Breast epithelium (tissue), 4 donors: ENCODE measurements around the gene ADAMTS13. TPM values are rescaled to one million over a fixed set of nuclear protein-coding genes. Genes with fewer than 3 reads are reported as not detected.

Source experiments
- DNase-seq, 2 donors: peaks; one replicate each; pipeline ENCODE4 v3.0.0-alpha.2; 2019; ENCODE audit warnings: low spot score in 2 of 2
- H3K27ac ChIP-seq, 2 donors: fragments of 200-600 bp; sonication (generic) in 1 of 2; one replicate each; pipeline ENCODE4 v1.5.1; 2016 to 2019; ENCODE audit warnings: mild to moderate bottlenecking in 1 of 2
- H3K27me3 ChIP-seq, 2 donors: fragments of 200-600 bp; sonication (generic) in 1 of 2; one replicate each; pipeline versions ENCODE4 v1.5.1 to v1.6.0; 2017 to 2019; ENCODE audit warnings: control low read depth in 1 of 2, mild to moderate bottlenecking in 1 of 2
- H3K36me3 ChIP-seq: fragments of 200-600 bp; one replicate; pipeline ENCODE4 v1.5.1; 2019
- H3K4me1 ChIP-seq, 2 donors: fragments of 200-600 bp; sonication (generic); one replicate each; pipeline ENCODE4 v1.5.1; 2016 to 2019; ENCODE audit warnings: control low read depth in 1 of 2
- H3K4me3 ChIP-seq, 3 donors: fragments of 200-600 bp; sonication (generic); 1 replicate in 2 of 3; 2 replicates in 1 of 3; pipeline ENCODE4 v1.5.1; 2016 to 2019; ENCODE audit warnings: mild to moderate bottlenecking in 3 of 3, moderate library complexity in 2 of 3
- H3K9me3 ChIP-seq, 2 donors: fragments of 200-600 bp; sonication (generic) in 1 of 2; one replicate each; pipeline ENCODE4 v1.5.1; 2016 to 2019; ENCODE audit warnings: control low read depth in 1 of 2
- CTCF ChIP-seq, 3 donors: fragments of 450-650 bp; IDR thresholded peaks; one replicate each; pipeline ENCODE4 v1.5.1; 2016 to 2017; ENCODE audit warnings: antibody characterized with exemption in 3 of 3, mild to moderate bottlenecking in 3 of 3, moderate library complexity in 3 of 3
- POLR2A ChIP-seq: fragments of 450-650 bp; IDR thresholded peaks from one replicate; pipeline ENCODE4 v1.6.1; 2016; ENCODE audit warnings: antibody characterized with exemption, mild to moderate bottlenecking, moderate library complexity
- POLR2AphosphoS5 ChIP-seq, 3 donors: sonication (generic); formaldehyde crosslinking; IDR thresholded peaks; one replicate each; pipeline ENCODE4 v1.6.1; 2017; ENCODE audit warnings: antibody characterized with exemption in 3 of 3
- intact Hi-C: fragments of 100-400 bp; cut with DNase I; formaldehyde crosslinking; loops from one replicate; pipeline ENCODE4 v1.15.1; 2023; ENCODE audit warnings: low total_unique reads
- total RNA-seq, 3 donors: library from RNA; depleted of rRNA; stranded (reverse); fragments of >200 nt; gene quantifications; one replicate each; pipeline ENCODE4 v1.1.0, GENCODE V29; 2016

ADAMTS13 gene
- total RNA-seq, 3 donors from 2014 or later = 0.88 to 2.9 (median 0.96) TPM

GRCh38 chr9:133488686-133489252 is 66.6 kb downstream of the ADAMTS13 start:
- TF ChIP-seq POLR2A = no peak
- no peak for TF ChIP-seq CTCF (IDR thresholded peaks at IDR 0.05)
- no peak for TF ChIP-seq POLR2AphosphoS5 (IDR thresholded peaks at IDR 0.05)
- Histone ChIP-seq H3K4me1 (no peaks in the 10 kb centered on the region), H3K36me3 (no peaks in the 10 kb centered on the region), H3K4me3 (no peak overlapping the region), H3K27me3 (peaks cover 0 to 12% of the 10 kb centered on the region in 2 donors), H3K9me3 (no peaks in the 10 kb centered on the region), H3K27ac (no peak overlapping the region)
- no peak for DNase-seq
- intact Hi-C loops = loop anchor here (10.0 kb wide), 1 partner anchor 84 kb away; no protein-coding TSS in a partner anchor

DNA sequence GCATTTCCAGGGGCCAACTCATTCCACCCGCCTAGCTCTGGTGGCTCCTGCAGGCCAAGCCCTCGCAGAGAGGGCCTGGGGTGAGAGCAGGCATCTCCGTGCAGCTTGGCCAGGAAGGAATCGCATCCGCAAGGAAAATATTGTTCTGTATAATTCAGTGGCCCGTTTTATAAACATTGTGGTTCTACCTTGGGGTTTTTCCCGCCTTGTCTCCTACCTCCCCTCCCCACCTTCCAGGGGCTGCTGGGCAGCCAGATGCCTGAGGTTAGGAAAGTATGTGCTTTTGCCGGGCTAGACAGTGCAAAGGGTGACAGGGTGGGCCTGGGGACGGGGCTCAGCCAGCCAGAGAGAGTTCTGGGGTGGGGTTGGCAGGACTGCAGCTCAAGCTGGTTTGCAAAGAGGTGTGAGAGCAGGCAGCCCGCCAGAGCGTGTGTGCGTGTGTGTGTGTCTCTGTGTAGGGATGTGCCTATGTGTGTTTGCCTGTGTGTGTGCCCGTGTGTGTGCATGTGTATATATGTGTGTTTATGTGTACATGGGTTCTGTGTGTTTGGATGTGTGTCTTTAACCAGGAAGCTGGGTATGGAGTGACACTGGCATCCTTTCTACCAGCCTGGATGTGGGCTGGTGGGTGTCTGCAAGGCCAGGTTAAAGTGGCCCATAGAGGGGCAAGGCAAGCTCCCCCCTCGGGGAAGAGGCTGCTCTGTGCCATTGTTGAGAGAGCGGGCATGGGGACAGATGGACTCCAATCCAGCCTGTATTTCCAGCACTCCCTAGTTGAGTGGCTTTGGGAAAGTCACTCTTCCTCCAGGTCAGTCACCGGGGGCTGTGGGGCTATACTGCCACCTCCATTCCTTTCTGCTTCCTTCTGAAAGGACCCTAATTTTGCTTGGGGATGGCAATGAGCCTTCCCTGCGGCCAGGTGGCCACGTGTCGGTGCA is 67.4 kb downstream of the ADAMTS13 start:
- no peak for DNase-seq
- TF ChIP-seq POLR2A (no peak), POLR2AphosphoS5 (IDR thresholded peaks at IDR 0.05) (no peak), CTCF (IDR thresholded peaks at IDR 0.05) (no peak)
- Histone ChIP-seq H3K4me1 (no peaks in the 10 kb centered on the region), H3K4me3 (no peak overlapping the region), H3K27ac (no peak overlapping the region), H3K9me3 (no peaks in the 10 kb centered on the region), H3K27me3 (peaks cover 0 to 12% of the 10 kb centered on the region in 2 donors), H3K36me3 (no peaks in the 10 kb centered on the region)
- intact Hi-C loops = loop anchor here (10.0 kb wide), 1 partner anchor 85 kb away; no protein-coding TSS in a partner anchor

DNA sequence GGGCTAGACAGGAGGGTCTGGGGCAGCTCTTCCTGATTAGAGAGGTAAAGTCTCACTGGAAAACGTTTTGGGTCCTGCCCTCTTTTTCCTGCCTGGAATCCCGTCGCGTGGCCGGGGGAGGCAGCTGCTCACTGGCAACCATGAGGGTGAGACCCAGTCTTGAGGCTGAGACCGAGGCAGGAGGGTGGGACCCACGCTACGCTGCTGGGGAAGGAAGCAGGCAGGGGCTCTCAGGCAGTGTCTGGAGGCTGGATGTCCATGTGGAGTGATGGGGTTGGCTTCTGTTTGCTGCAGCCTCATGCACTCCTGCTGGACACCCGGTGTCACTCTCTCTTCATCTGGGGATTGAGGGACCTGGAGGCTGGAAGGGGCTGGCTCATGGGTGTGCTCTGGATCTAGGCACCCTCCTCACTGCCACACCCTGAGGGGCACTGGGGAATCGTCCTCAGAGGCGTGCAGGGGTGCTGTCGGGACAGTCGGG is 68.1 kb downstream of the ADAMTS13 start:
- Histone ChIP-seq H3K4me1 (no peaks in the 10 kb centered on the region), H3K27me3 (peaks cover 0 to 12% of the 10 kb centered on the region in 2 donors), H3K36me3 (no peaks in the 10 kb centered on the region), H3K27ac (no peak overlapping the region), H3K4me3 (no peak overlapping the region), H3K9me3 (no peaks in the 10 kb centered on the region)
- intact Hi-C loops = no loop called here
- no peak for DNase-seq
- TF ChIP-seq POLR2A = no peak
- no peak for TF ChIP-seq POLR2AphosphoS5 (IDR thresholded peaks at IDR 0.05)

GRCh38 chr9:133490865-133491655 is 68.9 kb downstream of the ADAMTS13 start:
- intact Hi-C loops = no loop called here

More at GRCh38 chr9:133490865-133491655, 68.9 kb downstream of the ADAMTS13 start:
- no peak for TF ChIP-seq POLR2A
- no peak for TF ChIP-seq CTCF (IDR thresholded peaks at IDR 0.05)
- TF ChIP-seq POLR2AphosphoS5 (IDR thresholded peaks at IDR 0.05) = no peak
- Histone ChIP-seq H3K27me3 (peaks cover 0 to 12% of the 10 kb centered on the region in 2 donors), H3K27ac (no peak overlapping the region), H3K36me3 (no peaks in the 10 kb centered on the region), H3K4me1 (no peaks in the 10 kb centered on the region), H3K9me3 (no peaks in the 10 kb centered on the region), H3K4me3 (no peak overlapping the region)
- DNase-seq = no peak
